ENCODE measurements around the gene TCEA2. TPM values are rescaled to one million over a fixed set of nuclear protein-coding genes. Genes with fewer than 3 reads are reported as not detected.

TCEA2 gene
- total RNA-seq, 3 donors from 2014 or later, result 23.9 to 39.4 (median 26.6) TPM

- Histone ChIP-seq H3K27me3 (peaks cover 0 to 3% of the 10 kb centered on the region in 2 donors), H3K36me3 (no peaks in the 10 kb centered on the region), H3K27ac (no peak overlapping the region), H3K9me3 (no peaks in the 10 kb centered on the region), H3K4me3 (no peak overlapping the region), H3K4me1 (no peaks in the 10 kb centered on the region)
- peak in 1 of 2 donors; percentile 17 for DNase-seq (ENCODE audit: low spot score in 2 of 2)
- TF ChIP-seq POLR2A (IDR thresholded peaks at IDR 0.05), result no peak
- TF ChIP-seq POLR2AphosphoS5 (IDR thresholded peaks at IDR 0.05), result no peak
- intact Hi-C loops (cut with DNase I; ENCODE audit: low total_unique reads), result no loop called here
Measured at GRCh38 chr20:64112691-64113443, 49.9 kb downstream of the TCEA2 start.

- Histone ChIP-seq H3K4me3 (no peak overlapping the region), H3K27ac (no peak overlapping the region), H3K4me1 (no peaks in the 10 kb centered on the region), H3K9me3 (no peaks in the 10 kb centered on the region), H3K27me3 (peaks cover 0 to 3% of the 10 kb centered on the region in 2 donors), H3K36me3 (no peaks in the 10 kb centered on the region)
- peak in 1 of 2 donors; percentile 15 for DNase-seq (ENCODE audit: low spot score in 2 of 2)
- intact Hi-C loops (cut with DNase I; ENCODE audit: low total_unique reads), result no loop called here
- TF ChIP-seq POLR2A (IDR thresholded peaks at IDR 0.05) (no peak), POLR2AphosphoS5 (IDR thresholded peaks at IDR 0.05) (no peak)
- TF ChIP-seq, protein P1, sequence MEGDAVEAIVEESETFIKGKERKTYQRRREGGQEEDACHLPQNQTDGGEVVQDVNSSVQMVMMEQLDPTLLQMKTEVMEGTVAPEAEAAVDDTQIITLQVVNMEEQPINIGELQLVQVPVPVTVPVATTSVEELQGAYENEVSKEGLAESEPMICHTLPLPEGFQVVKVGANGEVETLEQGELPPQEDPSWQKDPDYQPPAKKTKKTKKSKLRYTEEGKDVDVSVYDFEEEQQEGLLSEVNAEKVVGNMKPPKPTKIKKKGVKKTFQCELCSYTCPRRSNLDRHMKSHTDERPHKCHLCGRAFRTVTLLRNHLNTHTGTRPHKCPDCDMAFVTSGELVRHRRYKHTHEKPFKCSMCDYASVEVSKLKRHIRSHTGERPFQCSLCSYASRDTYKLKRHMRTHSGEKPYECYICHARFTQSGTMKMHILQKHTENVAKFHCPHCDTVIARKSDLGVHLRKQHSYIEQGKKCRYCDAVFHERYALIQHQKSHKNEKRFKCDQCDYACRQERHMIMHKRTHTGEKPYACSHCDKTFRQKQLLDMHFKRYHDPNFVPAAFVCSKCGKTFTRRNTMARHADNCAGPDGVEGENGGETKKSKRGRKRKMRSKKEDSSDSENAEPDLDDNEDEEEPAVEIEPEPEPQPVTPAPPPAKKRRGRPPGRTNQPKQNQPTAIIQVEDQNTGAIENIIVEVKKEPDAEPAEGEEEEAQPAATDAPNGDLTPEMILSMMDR (IDR thresholded peaks at IDR 0.05), result no peak
Measured at GRCh38 chr20:64113444-64113775, 50.4 kb downstream of the TCEA2 start.

- no peak overlapping the region for H3K27ac ChIP-seq
- H3K36me3 ChIP-seq, result no peaks in the 10 kb centered on the region
- no peak for DNase-seq (ENCODE audit: low spot score in 2 of 2)
- no peaks in the 10 kb centered on the region for H3K4me1 ChIP-seq
- peaks cover 0 to 3% of the 10 kb centered on the region in 2 donors for H3K27me3 ChIP-seq
- no peak overlapping the region for H3K4me3 ChIP-seq
- TF ChIP-seq POLR2AphosphoS5 (IDR thresholded peaks at IDR 0.05) (no peak), POLR2A (IDR thresholded peaks at IDR 0.05) (no peak)
- TF ChIP-seq, protein P1 (IDR thresholded peaks at IDR 0.05), result no peak
- intact Hi-C loops (cut with DNase I; ENCODE audit: low total_unique reads), result no loop called here
- H3K9me3 ChIP-seq, result no peaks in the 10 kb centered on the region
Measured at GRCh38 chr20:64113796-64114355, 50.9 kb downstream of the TCEA2 start.

GRCh38 chr20:64114356-64114971, 51.5 kb downstream of the TCEA2 start:
- H3K27me3 ChIP-seq, result peaks cover 0 to under 1% of the 10 kb centered on the region in 2 donors
- TF ChIP-seq, protein P1 (IDR thresholded peaks at IDR 0.05), result no peak
- TF ChIP-seq POLR2A (IDR thresholded peaks at IDR 0.05) (no peak), POLR2AphosphoS5 (IDR thresholded peaks at IDR 0.05) (no peak)
- no peaks in the 10 kb centered on the region for H3K9me3 ChIP-seq
- H3K36me3 ChIP-seq, result no peaks in the 10 kb centered on the region
- H3K27ac ChIP-seq, result no peak overlapping the region
- intact Hi-C loops (cut with DNase I; ENCODE audit: low total_unique reads), result no loop called here
- H3K4me1 ChIP-seq, result no peaks in the 10 kb centered on the region
- no peak overlapping the region for H3K4me3 ChIP-seq
- DNase-seq (ENCODE audit: low spot score in 2 of 2), result peak in 1 of 2 donors; percentile 33

GRCh38 chr20:64115171-64115911, 52.3 kb downstream of the TCEA2 start:
- H3K27ac ChIP-seq, result no peak overlapping the region
- no peaks in the 10 kb centered on the region for H3K4me1 ChIP-seq
- intact Hi-C loops (cut with DNase I; ENCODE audit: low total_unique reads), result no loop called here
- TF ChIP-seq POLR2A (IDR thresholded peaks at IDR 0.05) (no peak), POLR2AphosphoS5 (IDR thresholded peaks at IDR 0.05) (no peak)
- TF ChIP-seq, protein P1 (IDR thresholded peaks at IDR 0.05), result no peak
- no peaks in the 10 kb centered on the region for H3K9me3 ChIP-seq
- no peaks in the 10 kb centered on the region for H3K36me3 ChIP-seq
- no peak overlapping the region for H3K4me3 ChIP-seq
- peak in 1 of 2 donors; percentile 36 for DNase-seq (ENCODE audit: low spot score in 2 of 2)
- no peaks in the 10 kb centered on the region for H3K27me3 ChIP-seq
